ENCODE data around the gene LTBP2.

The LTBP2 gene
- long read RNA-seq, donor 1, result 0 reads
- long read RNA-seq, donor 2, result 0 reads
- long read RNA-seq, donor 3, result 0 reads
- long read RNA-seq, donor 4, result 0 reads
- long read RNA-seq, donor 5, result 0 reads
- long read RNA-seq, donor 6, partial matches to known transcripts, result 0 of 1 reads
- long read RNA-seq, donor 6, other reads (novel, unspliced or antisense), result 0 of 1 reads
- long read RNA-seq, donor 7, result 0 reads
- long read RNA-seq, donor 8, result 0 reads

DNA sequence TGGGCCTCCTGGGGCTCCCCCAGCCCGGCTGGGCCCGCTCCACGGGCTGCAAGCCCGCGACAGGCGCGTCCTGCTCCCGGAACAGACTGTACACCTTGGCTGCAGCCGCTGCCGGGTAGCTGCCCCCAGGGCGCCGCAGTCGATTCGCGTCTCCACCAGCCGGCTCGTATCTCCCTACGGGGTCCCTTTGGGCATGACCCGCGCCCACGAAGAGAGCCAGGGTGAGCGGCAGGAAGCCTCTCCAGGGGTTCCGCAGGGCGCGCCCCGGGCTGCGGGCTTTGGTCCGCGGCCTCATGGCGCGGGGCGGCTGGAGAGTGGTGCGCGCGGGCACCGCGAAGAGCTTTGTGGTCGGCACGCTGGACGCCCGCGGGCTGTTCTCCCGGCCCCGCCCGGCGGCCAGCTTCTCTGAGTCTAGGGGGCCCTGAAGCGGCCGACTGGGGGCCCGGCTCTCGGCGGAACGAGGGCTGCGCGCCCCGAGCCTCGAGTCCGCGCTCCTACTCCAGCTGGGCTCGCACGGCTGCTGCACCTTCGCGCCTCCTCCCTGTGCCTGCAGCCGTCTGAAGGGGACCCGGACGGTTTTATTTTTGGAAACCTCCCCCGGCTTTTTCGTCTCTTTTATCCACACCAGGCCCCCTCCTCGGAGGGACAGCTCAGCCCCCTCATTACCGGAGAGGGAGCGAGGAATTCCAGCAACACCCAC lies at the start of gene LTBP2:
LTBP2 (minus strand) TSS at position 588 of the 700 bp plus-strand sequence; CDS start at position 295, 293 bp downstream.
- peak; percentile 84 for DNase-seq

DNA sequence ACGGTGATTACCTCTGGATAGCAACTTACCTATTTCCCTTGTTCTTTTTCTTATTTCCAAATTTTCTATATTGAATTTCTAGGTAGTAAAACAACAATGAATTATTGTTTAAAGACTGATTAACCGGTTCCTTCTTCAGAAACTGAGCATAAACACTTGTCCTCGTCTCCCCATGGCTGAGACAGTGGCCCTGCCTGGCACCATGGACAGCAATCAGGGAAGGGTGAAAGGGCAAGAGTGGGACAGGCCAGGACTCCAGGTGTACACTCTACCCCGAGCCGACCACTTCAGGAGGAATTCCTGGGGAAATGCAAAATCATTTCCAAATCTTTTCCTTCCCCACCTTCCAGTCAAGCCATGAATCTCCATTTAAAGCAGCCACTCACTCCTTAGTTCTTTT lies 48.8 kb upstream of the LTBP2 start:
- no peak for DNase-seq

DNA sequence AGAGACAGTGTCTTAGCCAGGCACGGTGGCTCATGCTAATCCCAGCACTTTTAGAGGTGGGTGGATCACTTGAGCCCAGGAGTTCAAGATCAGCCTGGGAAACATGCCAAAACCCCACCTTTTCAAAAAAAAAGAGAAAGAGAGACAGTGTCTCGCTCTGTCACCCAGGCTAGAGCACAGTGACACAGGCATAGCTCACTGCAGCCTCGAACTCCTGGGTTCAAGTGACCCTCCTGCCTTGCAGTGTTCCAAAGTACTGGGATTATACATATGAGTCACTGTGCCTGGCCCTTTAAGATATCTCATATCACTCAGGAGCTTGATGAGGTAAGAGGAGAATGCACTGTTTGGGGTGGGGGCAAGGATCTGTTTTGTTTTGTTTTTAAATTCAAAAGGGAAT lies 48.1 kb upstream of the LTBP2 start:
- no peak for DNase-seq

- DNase-seq, result no peak
Measured at GRCh38 chr14:74658535-74659131, 46.6 kb upstream of the LTBP2 start.

- no peak for DNase-seq
Measured at GRCh38 chr14:74656964-74657363, 44.9 kb upstream of the LTBP2 start.

- no peak for DNase-seq
Measured at GRCh38 chr14:74655599-74656395, 43.8 kb upstream of the LTBP2 start.

DNA sequence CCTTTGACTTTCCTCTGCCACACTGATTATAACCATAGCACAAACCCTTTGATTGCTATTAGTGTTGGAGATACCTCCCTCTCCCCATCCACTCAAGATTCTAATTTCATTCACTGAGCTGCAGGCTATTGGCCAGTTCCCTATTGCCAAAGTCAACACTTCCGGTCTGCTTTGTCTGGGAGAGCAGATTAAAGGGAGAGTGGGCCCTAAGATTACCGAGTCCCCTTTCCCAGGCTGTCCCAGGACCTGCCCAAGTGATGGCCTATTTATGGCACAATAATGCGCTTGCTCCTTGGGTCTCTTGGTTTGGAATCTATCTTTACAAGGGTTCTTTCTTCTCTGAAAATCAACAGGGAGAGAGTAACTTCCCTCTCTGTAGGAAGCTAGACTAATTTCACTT lies 42.9 kb upstream of the LTBP2 start:
- DNase-seq, result no peak

DNA sequence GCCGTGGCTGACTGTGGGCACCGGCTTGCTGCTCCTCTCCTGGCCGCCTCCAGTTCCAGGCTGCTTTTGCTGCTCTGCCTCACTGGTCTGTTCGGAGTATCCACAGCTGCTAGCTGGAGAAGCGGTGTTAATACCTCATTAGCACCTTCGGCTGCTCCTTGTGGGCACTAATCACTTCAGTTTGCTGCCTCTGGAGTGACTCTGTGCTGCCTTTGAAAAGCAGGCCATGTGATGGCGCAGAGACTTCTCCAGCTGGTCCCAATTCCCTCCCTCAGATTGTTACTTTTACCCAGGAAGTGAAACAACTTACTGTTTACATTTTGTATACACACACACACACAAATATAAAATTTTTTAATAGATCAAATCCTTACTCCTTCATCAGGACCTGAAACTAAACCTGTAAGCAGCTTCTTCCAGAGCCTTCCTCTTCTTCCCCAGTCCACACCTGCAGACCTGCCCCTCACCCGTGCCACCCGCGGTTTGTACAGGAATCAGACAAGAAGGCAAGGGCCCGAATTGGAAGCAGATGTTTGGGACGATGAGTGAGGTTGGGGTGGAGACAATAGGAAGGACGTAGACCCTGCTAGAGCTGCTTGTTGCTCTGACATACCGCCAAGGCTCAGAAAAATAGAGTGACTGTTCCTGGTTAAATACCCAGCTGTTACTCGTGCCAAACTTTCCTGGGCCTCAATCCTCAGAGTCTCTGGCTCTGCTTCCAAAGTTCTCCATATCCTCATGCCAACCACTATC lies 41.5 kb upstream of the LTBP2 start:
- DNase-seq, result no peak

GRCh38 chr14:74652541-74652940 lies 40.5 kb upstream of the LTBP2 start:
- no peak for DNase-seq

DNA sequence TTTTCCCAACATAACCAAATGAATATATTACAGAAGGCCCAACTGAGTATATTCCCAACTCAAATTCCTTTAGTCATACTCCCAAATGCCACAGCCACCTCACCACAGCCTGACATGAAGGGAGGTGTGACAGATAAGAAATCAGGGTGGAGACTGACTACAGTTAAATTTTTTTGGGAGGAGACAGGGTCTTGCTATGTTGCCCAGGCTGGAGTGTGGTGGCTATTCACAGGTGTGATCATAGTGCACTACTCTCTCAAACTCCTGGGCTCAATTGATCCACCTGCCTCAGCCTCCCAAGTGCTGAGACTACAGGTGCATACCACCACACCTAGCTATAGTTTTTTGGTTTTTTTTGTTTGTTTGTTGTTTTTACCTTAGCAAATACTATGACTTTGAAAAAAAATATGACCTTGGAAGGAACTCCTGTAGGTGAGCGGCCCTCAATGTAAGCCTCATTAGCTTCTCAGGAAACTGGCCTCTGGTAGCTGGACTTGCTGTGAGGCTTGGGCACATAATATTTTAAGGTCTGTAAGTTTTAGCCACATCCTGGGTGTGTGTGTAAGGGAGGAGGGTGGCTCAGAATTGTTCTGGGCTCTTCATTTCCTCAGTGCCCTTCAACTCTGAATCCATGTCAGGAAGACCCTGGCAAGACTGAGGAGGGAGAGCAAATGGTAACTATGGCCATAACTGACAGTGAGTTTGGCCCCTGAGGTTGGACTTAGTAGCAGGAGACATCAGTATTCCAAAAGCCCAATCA lies 39.1 kb upstream of the LTBP2 start:
- DNase-seq, result no peak

GRCh38 chr14:74649673-74650072 lies 37.6 kb upstream of the LTBP2 start:
- DNase-seq, result no peak

DNA sequence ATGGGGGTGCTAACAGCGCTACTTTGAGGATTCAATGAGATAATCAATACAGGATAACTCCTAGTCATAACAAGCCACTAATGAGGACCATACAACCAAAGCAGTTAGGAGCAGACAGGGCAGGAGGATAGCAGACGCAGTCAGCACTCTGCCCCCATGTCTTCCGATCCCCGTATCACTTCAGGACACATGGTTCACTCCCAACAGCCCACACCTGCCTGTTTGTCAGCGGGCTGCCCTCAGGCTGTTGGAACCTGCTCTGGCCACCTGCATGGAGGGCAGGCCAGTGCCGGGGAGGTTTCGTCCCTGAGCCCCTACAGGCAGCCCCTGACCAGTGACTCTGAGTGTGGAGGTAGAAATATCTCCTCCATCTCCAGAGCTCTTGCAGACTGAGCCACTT lies 37.1 kb upstream of the LTBP2 start:
- no peak for DNase-seq

DNA sequence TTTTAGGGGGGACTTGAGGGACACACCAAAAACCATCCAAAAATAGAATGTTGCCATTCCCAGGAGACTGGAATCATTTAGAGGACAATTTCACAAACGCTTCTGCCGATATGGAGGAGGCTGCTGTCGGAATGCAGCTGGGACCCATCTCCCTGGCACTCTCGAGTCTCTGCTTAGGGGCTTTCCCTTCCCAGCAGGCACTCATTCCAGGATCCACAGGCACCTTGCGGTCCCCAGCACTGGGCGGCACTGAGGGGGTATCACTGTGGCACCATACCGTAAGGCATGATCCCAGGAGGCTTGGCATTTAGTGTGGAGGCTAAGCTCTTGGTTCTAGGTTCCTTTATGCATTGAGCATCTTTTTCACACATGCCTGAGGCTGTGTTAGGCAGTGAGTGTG lies 36.6 kb upstream of the LTBP2 start:
- no peak for DNase-seq

GRCh38 chr14:74647678-74648461 lies 35.8 kb upstream of the LTBP2 start:
- peak; percentile 49 for DNase-seq

DNA sequence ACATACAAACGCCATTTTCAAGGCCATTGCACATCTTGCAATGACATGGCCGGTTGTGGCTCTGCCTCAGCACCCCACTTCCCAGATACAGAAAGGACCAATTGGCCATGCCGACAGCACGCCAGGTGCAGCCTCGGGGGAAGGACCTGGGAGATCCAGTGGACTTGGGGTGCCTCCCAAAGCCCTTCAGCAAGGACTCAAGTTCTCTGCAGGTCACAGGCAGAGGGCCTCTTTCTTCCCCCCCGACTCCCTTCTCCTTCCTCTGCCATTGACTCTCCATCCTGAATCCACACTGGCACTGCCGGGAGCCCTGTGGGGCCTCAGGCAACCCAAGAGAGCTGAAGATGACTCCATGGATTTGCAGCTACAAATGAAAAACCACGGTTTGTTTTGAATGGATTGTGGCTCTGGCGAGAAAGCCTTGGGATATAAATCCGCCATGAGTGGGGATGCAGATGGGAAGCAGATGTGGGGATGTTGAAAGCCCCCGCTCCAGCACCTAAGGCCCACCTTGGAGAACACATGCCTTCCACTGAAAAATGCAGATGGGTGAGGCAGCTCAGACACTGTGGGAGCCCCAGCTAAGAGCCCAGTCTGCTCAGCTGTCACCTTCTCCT lies 35.1 kb upstream of the LTBP2 start:
- no peak for DNase-seq

DNA sequence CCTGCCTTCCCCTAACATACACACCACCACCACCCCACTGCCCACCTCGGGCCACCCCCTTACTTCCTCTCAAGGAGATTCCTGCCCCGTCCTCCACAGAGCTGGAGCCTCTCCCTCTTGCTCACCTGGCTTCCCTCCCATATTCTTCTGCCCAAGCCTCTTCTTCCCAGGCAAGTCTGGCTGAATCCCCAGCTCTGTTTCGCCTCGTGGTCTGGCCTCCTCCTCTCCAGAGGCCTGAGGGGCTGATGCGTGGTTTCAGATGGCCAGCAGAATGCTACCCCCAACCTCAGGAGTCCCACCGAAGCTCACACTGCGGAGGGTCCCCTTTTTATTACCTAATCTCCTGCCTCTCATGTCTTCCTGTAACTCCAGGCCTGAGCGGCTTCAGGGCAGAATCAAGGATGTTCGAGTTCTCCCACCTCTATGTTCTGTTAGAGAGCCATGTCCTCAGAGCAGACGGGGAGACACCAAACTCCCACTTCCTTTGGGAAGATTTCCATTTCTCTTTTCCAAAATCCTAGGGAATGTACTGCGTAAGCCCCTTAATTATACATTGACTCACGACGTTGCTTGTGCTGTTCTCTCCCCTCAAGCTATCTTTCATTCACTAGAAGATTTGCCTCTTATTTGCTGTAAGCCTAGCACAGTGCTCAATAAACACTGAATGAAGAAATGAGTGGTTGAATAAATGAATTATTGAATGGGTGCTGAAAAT lies 33.9 kb upstream of the LTBP2 start:
- DNase-seq, result no peak

DNA sequence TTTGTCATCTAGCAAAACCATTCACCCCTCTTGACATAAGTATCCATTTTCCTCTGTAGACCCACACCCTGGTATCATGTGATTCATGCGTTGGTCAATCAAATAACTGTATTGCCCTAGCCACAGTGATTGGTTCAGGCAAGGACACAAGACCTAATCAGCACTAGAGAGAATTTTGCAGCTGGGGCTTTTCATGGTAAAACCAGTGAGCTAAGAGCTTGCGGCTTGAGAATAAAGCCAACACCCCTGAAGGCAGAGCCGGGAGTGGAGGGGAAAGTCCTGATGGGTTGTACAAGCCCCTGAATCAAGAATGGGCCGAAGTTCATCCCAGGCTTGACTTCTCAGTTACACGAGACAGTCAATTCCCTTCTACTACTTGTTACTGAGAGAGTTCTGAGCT lies 33.2 kb upstream of the LTBP2 start:
- DNase-seq, result no peak

DNA sequence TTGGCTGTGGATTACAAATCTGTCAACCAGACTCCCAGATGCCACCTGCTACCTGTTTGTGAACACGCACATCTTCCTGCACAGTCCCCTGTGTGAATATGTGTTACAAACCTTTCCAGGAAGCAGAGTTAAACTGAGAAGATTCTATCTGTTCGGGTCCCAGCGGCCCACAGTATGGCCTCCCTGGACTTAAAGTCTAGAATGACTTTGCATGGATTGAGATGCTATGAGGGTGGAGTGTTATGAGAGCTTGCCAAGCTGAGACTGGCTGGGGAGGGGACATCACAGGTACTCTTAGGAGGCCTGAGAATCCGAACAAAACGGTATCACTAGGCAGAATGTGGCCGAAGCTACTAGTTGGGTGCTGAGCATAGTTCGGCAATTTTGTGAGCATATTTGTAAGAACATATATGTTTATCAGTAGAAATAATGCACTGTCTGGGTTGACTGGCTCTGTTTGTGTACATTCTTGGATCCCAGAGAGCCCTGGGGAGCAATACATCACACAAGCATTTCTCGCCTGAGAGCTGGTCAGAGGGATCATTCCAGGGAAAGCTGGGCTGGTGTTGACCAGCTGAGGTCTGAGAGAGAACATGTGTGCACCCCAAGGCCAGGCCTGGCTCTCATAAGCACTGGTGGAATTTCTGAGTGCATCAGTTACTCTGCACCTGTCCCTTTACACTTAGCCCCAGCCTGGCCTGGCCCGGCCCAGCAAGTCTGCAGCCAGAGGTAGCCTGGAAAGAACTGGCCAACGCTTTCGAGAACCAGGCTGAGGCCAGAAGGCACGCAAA lies 29.8 kb upstream of the LTBP2 start:
- no peak for DNase-seq

- no peak for DNase-seq
Measured at GRCh38 chr14:74638966-74639365, 26.9 kb upstream of the LTBP2 start.
